GM23248 (cell line): Measurements from ENCODE around the gene SLC1A3.
"Not testable (repeated sequence)": the region's sequence is repeated elsewhere in the genome, so short reads cannot be mapped to it uniquely, and the experiment has no call there.

Experiments
- EZH2 ChIP-seq: fragments of 200-600 bp; sonication (generic); IDR thresholded peaks from 2 replicates; pipeline ENCODE4 v1.6.1; 2018; ENCODE audit warnings: antibody characterized with exemption, mild to moderate bottlenecking; ENCODE audit not compliant: insufficient read depth, poor library complexity, severe bottlenecking
- EZH2phosphoT487 ChIP-seq: fragments of 200-600 bp; sonication (generic); IDR thresholded peaks from 2 replicates; pipeline ENCODE4 v1.6.1; 2018; ENCODE audit warnings: antibody characterized with exemption, moderate library complexity, mild to moderate bottlenecking, low read depth; ENCODE audit not compliant: insufficient read depth

GRCh38 chr5:36589735-36590134, 16.7 kb upstream of the SLC1A3 start:
- TF ChIP-seq EZH2, EZH2phosphoT487: not testable (repeated sequence)
